ENCODE data around the gene HMGXB4.

Gene HMGXB4

DNA sequence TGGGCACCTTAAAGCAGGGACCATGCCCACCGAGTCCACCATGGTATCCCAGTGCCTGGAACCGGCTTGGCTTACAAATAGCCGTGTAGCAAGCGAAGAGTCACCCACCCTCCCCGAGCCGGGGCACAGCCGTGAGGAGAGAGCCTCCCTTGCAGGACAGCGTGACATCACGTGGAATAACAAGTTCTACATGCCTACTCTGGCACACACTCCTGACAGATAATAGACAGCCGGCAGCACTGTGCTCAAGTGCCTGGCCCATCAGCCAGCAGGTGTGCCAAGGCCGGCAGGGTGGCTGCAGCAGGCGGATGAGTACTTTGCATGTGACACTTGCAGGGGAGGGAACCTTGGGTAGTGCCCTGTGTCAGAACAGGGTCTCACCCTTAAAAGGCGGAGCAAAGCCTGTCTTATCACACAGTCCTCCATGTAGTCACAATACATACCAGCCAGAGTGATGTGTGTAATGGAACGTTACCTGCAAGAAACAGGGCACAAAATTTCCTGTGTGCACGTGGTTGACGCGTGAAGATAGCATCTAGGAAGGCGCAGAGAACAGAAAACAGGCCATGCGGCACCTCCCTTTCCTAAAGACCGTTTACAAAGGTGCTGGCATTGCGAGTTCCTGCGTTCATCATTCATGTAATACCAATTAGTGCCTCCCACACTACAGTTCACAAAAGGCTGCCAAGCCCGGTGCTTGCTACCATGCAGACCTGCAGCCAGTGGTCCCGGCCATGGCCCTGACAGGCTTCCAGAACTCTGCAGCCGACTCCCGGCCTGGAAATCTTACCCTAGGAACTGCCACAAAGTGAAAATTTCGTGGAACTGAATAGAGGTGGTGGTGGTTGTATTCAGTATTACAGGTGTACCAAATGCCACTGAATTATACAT is 58.8 kb downstream of the HMGXB4 start:
- peak overlapping the region; percentile 13 for H3K4me3 ChIP-seq (ENCODE audit: low read depth, low read length)

DNA sequence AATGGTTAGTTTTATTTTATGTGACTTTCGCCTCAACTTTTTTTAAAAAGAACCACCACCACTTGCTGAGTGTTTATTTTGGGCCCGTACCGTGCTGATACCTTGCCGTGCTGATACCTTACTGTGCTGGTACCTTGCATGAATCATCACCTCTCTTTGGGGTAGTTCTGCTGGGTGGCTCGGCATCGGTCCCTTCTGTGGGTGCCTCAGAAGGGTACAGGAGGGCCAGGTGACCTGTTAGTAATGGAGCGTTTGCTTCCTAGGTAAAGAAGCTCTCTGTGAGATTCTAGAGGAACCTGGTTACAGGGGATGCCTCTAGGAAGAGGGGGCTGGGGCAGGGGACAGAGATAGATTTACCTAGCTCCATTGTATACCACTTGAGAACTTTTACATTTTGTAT is 59.5 kb downstream of the HMGXB4 start:
- H3K36me3 ChIP-seq (ENCODE audit: control insufficient read depth, insufficient read depth, low read length) = no peaks in the 10 kb centered on the region
- peaks cover 28% of the 10 kb centered on the region for H3K4me1 ChIP-seq
- H3K79me2 ChIP-seq = peaks cover 3% of the 10 kb centered on the region
- H2AFZ ChIP-seq = no peak overlapping the region
- no peaks in the 10 kb centered on the region for H3K27me3 ChIP-seq (ENCODE audit: control insufficient read depth, insufficient read depth, low read length)
- H3K27ac ChIP-seq = peak overlapping the region; percentile 69
- H3K9ac ChIP-seq = no peak overlapping the region
- H3K9me3 ChIP-seq (ENCODE audit: control insufficient read depth, low read length) = no peaks in the 10 kb centered on the region
- TF ChIP-seq, protein P1, sequence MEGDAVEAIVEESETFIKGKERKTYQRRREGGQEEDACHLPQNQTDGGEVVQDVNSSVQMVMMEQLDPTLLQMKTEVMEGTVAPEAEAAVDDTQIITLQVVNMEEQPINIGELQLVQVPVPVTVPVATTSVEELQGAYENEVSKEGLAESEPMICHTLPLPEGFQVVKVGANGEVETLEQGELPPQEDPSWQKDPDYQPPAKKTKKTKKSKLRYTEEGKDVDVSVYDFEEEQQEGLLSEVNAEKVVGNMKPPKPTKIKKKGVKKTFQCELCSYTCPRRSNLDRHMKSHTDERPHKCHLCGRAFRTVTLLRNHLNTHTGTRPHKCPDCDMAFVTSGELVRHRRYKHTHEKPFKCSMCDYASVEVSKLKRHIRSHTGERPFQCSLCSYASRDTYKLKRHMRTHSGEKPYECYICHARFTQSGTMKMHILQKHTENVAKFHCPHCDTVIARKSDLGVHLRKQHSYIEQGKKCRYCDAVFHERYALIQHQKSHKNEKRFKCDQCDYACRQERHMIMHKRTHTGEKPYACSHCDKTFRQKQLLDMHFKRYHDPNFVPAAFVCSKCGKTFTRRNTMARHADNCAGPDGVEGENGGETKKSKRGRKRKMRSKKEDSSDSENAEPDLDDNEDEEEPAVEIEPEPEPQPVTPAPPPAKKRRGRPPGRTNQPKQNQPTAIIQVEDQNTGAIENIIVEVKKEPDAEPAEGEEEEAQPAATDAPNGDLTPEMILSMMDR (IDR thresholded peaks at IDR 0.05) = no peak
- no peak overlapping the region for H3K4me3 ChIP-seq (ENCODE audit: low read depth, low read length)
- H3K4me2 ChIP-seq (ENCODE audit: low read length) = no peak overlapping the region

More for the DNA sequence above, 58.8 kb downstream of the HMGXB4 start:
- Histone ChIP-seq H3K4me1 (peaks cover 28% of the 10 kb centered on the region), H3K36me3 (ENCODE audit: control insufficient read depth, insufficient read depth, low read length) (no peaks in the 10 kb centered on the region), H3K9ac (no peak overlapping the region), H3K79me2 (peaks cover 3% of the 10 kb centered on the region), H3K4me2 (ENCODE audit: low read length) (peak overlapping the region; percentile 24), H2AFZ (no peak overlapping the region), H3K9me3 (ENCODE audit: control insufficient read depth, low read length) (no peaks in the 10 kb centered on the region), H3K27ac (peak overlapping the region; percentile 69), H3K27me3 (ENCODE audit: control insufficient read depth, insufficient read depth, low read length) (no peaks in the 10 kb centered on the region)
- TF ChIP-seq, protein P1 (IDR thresholded peaks at IDR 0.05) = no peak

DNA sequence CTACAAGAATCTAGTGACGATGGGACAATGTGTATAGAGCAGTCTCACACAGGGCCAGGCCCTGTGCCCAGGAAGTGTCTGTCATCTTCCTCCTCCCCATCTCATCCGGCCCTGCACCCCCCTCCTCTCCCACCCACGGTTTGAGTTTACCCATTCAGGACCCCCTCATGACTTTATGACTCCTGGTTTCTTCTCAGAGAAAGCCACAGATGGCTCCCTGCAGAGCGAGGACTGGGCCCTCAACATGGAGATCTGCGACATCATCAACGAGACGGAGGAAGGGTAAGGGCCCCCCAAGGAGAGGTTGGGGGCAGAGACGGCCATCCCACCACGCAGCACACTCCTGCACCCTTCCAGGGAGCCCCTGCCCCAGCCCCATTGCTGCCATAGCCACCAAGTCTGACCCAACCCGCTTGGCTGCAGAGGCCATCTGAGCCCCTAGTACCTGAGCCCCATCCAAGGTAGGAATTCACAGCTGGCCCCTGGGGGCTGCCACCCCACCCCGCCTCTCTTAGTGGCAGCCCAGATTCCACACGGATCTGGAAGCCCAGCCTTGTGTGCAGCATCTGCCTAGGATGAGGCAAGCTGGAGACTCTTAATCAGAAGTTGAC is 60.5 kb downstream of the HMGXB4 start:
- Histone ChIP-seq H3K36me3 (ENCODE audit: control insufficient read depth, insufficient read depth, low read length) (no peaks in the 10 kb centered on the region), H3K27me3 (ENCODE audit: control insufficient read depth, insufficient read depth, low read length) (no peaks in the 10 kb centered on the region), H3K9me3 (ENCODE audit: control insufficient read depth, low read length) (no peaks in the 10 kb centered on the region), H2AFZ (no peak overlapping the region), H3K27ac (no peak overlapping the region), H3K9ac (no peak overlapping the region), H3K4me3 (ENCODE audit: low read depth, low read length) (no peak overlapping the region), H3K4me1 (peaks cover 21% of the 10 kb centered on the region), H3K4me2 (ENCODE audit: low read length) (no peak overlapping the region), H3K79me2 (peaks cover 5% of the 10 kb centered on the region)
- TF ChIP-seq, protein P1 (IDR thresholded peaks at IDR 0.05) = no peak

DNA sequence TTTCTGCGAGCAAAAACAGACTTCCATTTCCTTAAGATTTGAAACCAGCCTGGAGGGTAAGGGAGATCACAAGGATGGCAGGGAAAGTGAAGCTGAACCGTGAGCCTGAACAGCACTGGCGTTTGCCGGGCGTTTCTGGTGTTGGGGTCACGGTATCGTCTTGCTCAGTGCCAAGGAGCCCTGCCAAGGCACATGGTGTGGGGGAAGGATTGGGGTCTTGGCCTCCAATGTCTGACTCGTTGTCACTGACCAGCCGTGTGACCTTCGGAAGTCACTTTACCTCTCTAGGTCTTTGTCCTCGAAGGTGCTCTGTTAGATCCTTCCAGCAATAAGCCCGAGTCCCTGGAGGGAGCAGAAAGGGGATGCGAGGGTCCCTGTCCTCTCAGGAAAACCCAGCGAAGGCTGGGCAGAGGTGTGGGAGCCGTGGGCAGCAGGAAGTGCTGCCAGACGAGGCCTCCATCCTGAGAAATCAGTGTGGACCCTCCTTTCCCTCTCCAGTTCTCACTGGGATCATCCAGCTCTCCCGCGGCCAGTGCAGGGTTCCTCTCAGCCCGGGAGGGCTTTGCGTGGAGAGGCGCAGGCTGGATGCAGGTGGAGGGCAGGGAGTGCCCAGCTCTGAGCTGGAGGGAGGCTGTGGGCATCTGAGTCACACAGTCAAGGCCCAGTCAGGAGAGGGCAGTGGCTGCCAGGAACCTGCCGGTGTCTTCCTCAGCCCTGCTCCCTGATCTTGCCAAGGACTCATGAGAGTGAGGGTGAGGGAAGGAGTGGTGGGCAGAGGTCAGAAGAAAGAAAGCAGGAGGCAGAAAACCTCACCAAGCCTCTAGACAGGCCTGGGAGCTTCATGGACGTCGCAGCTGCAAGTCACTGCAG is 61.3 kb downstream of the HMGXB4 start:
- no peak overlapping the region for H3K9ac ChIP-seq
- peaks cover 13% of the 10 kb centered on the region for H3K4me1 ChIP-seq
- H3K36me3 ChIP-seq (ENCODE audit: control insufficient read depth, insufficient read depth, low read length) = no peaks in the 10 kb centered on the region
- H2AFZ ChIP-seq = no peak overlapping the region
- H3K27ac ChIP-seq = no peak overlapping the region
- H3K79me2 ChIP-seq = peaks cover 5% of the 10 kb centered on the region
- no peak overlapping the region for H3K4me3 ChIP-seq (ENCODE audit: low read depth, low read length)
- TF ChIP-seq, protein P1 (IDR thresholded peaks at IDR 0.05) = no peak
- no peaks in the 10 kb centered on the region for H3K9me3 ChIP-seq (ENCODE audit: control insufficient read depth, low read length)
- no peak overlapping the region for H3K4me2 ChIP-seq (ENCODE audit: low read length)
- H3K27me3 ChIP-seq (ENCODE audit: control insufficient read depth, insufficient read depth, low read length) = no peaks in the 10 kb centered on the region

Data from parathyroid adenoma (tissue), 2 donors.